Peyer's patch (tissue), 4 donors: Measurements from ENCODE around the gene NDUFS2.
A peak's percentile ranks its signal among the peaks of the same experiment; 100 is the strongest.

Experiments
- POLR2A ChIP-seq, 2 donors: fragments of 450-650 bp; IDR thresholded peaks; one replicate each; pipeline ENCODE4 v1.5.1; 2017; ENCODE audit warnings: antibody characterized with exemption in 2 of 2, mild to moderate bottlenecking in 2 of 2, moderate library complexity in 2 of 2
- TF ChIP-seq, protein P1 (sequence below), 6 experiments: fragments of 450-650 bp in 4 of 6; fragments of 200-600 bp in 2 of 6; sonication (generic) in 1 of 6; IDR thresholded peaks; one replicate each; pipeline ENCODE4 v1.5.1; 2017 to 2019; ENCODE audit warnings: antibody characterized with exemption in 6 of 6, mild to moderate bottlenecking in 3 of 6, moderate library complexity in 1 of 6

DNA sequence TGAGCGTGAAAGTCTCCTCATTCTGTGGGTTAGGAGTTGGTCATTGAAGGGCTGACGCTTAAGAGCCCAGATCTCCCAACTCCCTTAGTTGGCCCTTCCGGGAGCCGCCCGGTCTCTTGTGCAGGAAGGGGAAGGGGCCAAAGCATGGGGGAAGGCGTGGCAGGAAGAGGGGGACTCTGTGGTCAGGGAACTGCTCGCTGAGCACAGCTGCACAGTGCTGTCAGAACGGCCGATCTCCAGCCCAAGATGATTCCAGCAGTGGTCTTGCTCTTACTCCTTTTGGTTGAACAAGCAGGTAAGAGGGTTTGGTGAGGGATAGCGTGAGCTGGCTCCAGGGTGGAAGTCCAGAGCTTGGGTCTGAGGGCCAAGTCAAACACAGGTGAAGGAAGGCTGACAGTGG, 12.9 kb downstream of the NDUFS2 start, which contains the start of gene FCER1G:
- peak in 1 of 2 donors; percentile 29 for TF ChIP-seq POLR2A (IDR thresholded peaks at IDR 0.05)
- TF ChIP-seq, protein P1, sequence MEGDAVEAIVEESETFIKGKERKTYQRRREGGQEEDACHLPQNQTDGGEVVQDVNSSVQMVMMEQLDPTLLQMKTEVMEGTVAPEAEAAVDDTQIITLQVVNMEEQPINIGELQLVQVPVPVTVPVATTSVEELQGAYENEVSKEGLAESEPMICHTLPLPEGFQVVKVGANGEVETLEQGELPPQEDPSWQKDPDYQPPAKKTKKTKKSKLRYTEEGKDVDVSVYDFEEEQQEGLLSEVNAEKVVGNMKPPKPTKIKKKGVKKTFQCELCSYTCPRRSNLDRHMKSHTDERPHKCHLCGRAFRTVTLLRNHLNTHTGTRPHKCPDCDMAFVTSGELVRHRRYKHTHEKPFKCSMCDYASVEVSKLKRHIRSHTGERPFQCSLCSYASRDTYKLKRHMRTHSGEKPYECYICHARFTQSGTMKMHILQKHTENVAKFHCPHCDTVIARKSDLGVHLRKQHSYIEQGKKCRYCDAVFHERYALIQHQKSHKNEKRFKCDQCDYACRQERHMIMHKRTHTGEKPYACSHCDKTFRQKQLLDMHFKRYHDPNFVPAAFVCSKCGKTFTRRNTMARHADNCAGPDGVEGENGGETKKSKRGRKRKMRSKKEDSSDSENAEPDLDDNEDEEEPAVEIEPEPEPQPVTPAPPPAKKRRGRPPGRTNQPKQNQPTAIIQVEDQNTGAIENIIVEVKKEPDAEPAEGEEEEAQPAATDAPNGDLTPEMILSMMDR (IDR thresholded peaks at IDR 0.05), result no peak
